Measurements from ENCODE around the gene CDAN1. TPM values are rescaled to one million over a fixed set of nuclear protein-coding genes. Genes with fewer than 3 reads are reported as not detected.
A peak's percentile ranks its signal among the peaks of the same experiment; 100 is the strongest.

Gene CDAN1
- total and polyA plus RNA-seq, 8 donors: 4.7 to 27.2 (median 10.1) TPM

GRCh38 chr15:42707873-42708544, 28.9 kb downstream of the CDAN1 start:
- H3K4me3 ChIP-seq: no peak overlapping the region
- DNase-seq: no peak
- H3K9me3 ChIP-seq: no peaks in the 10 kb centered on the region
- intact Hi-C loops (cut with DNase I; ENCODE audit: low total_unique reads): no loop called here
- WGBS, 5 donors: 65 to 80% (median 71%) methylated on average over 3 of the region's 3 CpGs
- peaks cover 0 to 18% (median 3%) of the 10 kb centered on the region in 4 donors for H3K36me3 ChIP-seq
- H3K4me1 ChIP-seq: peaks cover 0 to 12% (median 5%) of the 10 kb centered on the region in 4 donors
- no peaks in the 10 kb centered on the region for H3K27me3 ChIP-seq
- H3K27ac ChIP-seq: no peak overlapping the region
- TF ChIP-seq POLR2AphosphoS5 (IDR thresholded peaks at IDR 0.05) (no peak), CTCF (IDR thresholded peaks at IDR 0.05) (no peak), EP300 (IDR thresholded peaks at IDR 0.05) (no peak), POLR2A (IDR thresholded peaks at IDR 0.05) (no peak)

- 30 to 65% (median 53%) methylated on average over 2 of the region's 2 CpGs for WGBS, 5 donors
- peak in 1 of 2 donors; percentile 23 for DNase-seq
- Histone ChIP-seq H3K4me3 (no peak overlapping the region), H3K4me1 (peaks cover 0 to 12% (median 5%) of the 10 kb centered on the region in 4 donors), H3K27me3 (no peaks in the 10 kb centered on the region), H3K36me3 (peaks cover 0 to 26% (median 3%) of the 10 kb centered on the region in 4 donors), H3K9me3 (no peaks in the 10 kb centered on the region), H3K27ac (no peak overlapping the region)
- TF ChIP-seq EP300 (IDR thresholded peaks at IDR 0.05) (no peak), CTCF (IDR thresholded peaks at IDR 0.05) (no peak), POLR2A (IDR thresholded peaks at IDR 0.05) (no peak), POLR2AphosphoS5 (IDR thresholded peaks at IDR 0.05) (peak in 1 of 3 donors; percentile 16)
- intact Hi-C loops (cut with DNase I; ENCODE audit: low total_unique reads): no loop called here
Observed at GRCh38 chr15:42707068-42707467, 29.9 kb downstream of the CDAN1 start.

GRCh38 chr15:42705336-42705735, 31.6 kb downstream of the CDAN1 start:
- H3K27ac ChIP-seq: no peak overlapping the region
- H3K27me3 ChIP-seq: no peaks in the 10 kb centered on the region
- DNase-seq: no peak
- no peaks in the 10 kb centered on the region for H3K9me3 ChIP-seq
- 92 to 98% (median 95%) methylated on average over 5 of the region's 5 CpGs for WGBS, 5 donors
- H3K4me3 ChIP-seq: no peak overlapping the region
- peaks cover 0 to 12% (median 5%) of the 10 kb centered on the region in 4 donors for H3K4me1 ChIP-seq
- TF ChIP-seq POLR2AphosphoS5 (IDR thresholded peaks at IDR 0.05) (no peak), POLR2A (IDR thresholded peaks at IDR 0.05) (no peak), EP300 (IDR thresholded peaks at IDR 0.05) (no peak), CTCF (IDR thresholded peaks at IDR 0.05) (no peak)
- intact Hi-C loops (cut with DNase I; ENCODE audit: low total_unique reads): no loop called here
- H3K36me3 ChIP-seq: peaks cover 0 to 37% (median 3%) of the 10 kb centered on the region in 4 donors

GRCh38 chr15:42704492-42704926, 32.4 kb downstream of the CDAN1 start:
- WGBS, 5 donors: 24 to 38% (median 28%) methylated on average over 3 to 4 of the region's 4 CpGs

More at GRCh38 chr15:42704492-42704926, 32.4 kb downstream of the CDAN1 start:
- intact Hi-C loops (cut with DNase I; ENCODE audit: low total_unique reads): no loop called here
- TF ChIP-seq POLR2AphosphoS5 (IDR thresholded peaks at IDR 0.05): peak in 1 of 3 donors; percentile 7
- no peak for TF ChIP-seq POLR2A (IDR thresholded peaks at IDR 0.05)
- peak in 5 of 7 experiments; percentile 41 to 71 (median 70) for TF ChIP-seq CTCF (IDR thresholded peaks at IDR 0.05)
- no peak for TF ChIP-seq EP300 (IDR thresholded peaks at IDR 0.05)
- no peak overlapping the region for H3K27ac ChIP-seq
- no peak overlapping the region for H3K4me3 ChIP-seq
- no peaks in the 10 kb centered on the region for H3K9me3 ChIP-seq
- peaks cover 0 to 45% (median 4%) of the 10 kb centered on the region in 4 donors for H3K36me3 ChIP-seq
- H3K4me1 ChIP-seq: peaks cover 0 to 12% (median 5%) of the 10 kb centered on the region in 4 donors
- peak; percentile 76 to 88 for DNase-seq
- no peaks in the 10 kb centered on the region for H3K27me3 ChIP-seq

Measured in stomach (tissue), 9 donors.